Smooth muscle cell (in vitro differentiated cells): Measurements from ENCODE around the gene FLT3. TPM values are rescaled to one million over a fixed set of nuclear protein-coding genes. Genes with fewer than 3 reads are reported as not detected.

Experiments
- DNase-seq: peaks from one replicate; lab custom pipeline; 2025; ENCODE audit not compliant: unreplicated experiment; lab: John Stamatoyannopoulos, UW
- H2AFZ ChIP-seq: fragments of 200-600 bp; sonication (generic); 2 replicates; pipeline ENCODE4 v1.6.0; 2016; ENCODE audit warnings: antibody characterized with exemption, low read depth, mild to moderate bottlenecking
- H3F3A ChIP-seq: fragments of 200-600 bp; sonication (generic); 2 replicates; pipeline ENCODE4 v1.6.0; 2017; ENCODE audit warnings: antibody characterized with exemption, low read depth
- H3K27ac ChIP-seq: fragments of 200-600 bp; sonication (generic); 2 replicates; pipeline ENCODE4 v1.5.1; 2016; ENCODE audit warnings: low read depth, mild to moderate bottlenecking
- H3K27me3 ChIP-seq: fragments of 200-600 bp; sonication (generic); 2 replicates; pipeline ENCODE4 v1.6.1; 2016; ENCODE audit warnings: low read depth, mild to moderate bottlenecking
- H3K36me3 ChIP-seq: fragments of 200-600 bp; sonication (generic); 2 replicates; pipeline ENCODE4 v1.5.1; 2016; ENCODE audit warnings: low read depth
- H3K4me1 ChIP-seq: fragments of 200-600 bp; sonication (generic); 2 replicates; pipeline ENCODE4 v1.5.1; 2016; ENCODE audit warnings: low read depth
- H3K4me2 ChIP-seq: fragments of 200-600 bp; sonication (generic); 2 replicates; pipeline ENCODE4 v1.6.0; 2016; ENCODE audit warnings: mild to moderate bottlenecking
- H3K4me3 ChIP-seq: fragments of 200-600 bp; sonication (generic); 2 replicates; pipeline ENCODE4 v1.5.1; 2016; ENCODE audit warnings: mild to moderate bottlenecking
- H3K79me2 ChIP-seq: fragments of 200-600 bp; sonication (generic); 2 replicates; pipeline ENCODE4 v1.6.0; 2016; ENCODE audit warnings: low read depth, mild to moderate bottlenecking
- H3K9ac ChIP-seq: fragments of 200-600 bp; sonication (generic); 2 replicates; pipeline ENCODE4 v1.6.0; 2016; ENCODE audit warnings: low read depth
- H3K9me3 ChIP-seq: fragments of 200-600 bp; sonication (generic); replicated peaks from 2 replicates; pipeline ENCODE4 v1.5.1; 2016; ENCODE audit warnings: low read depth
- H4K20me1 ChIP-seq: fragments of 200-600 bp; sonication (generic); 2 replicates; pipeline ENCODE4 v1.6.0; 2016; ENCODE audit warnings: low read depth
- WGBS: methylation state at CpG from one replicate; pipeline ENCODE4 v1.1.7; 2016; ENCODE audit warnings: low lambda C conversion rate; 5-methylcytosine and 5-hydroxymethylcytosine counted together
- polyA plus RNA-seq: library from polyadenylated mRNA; unstranded; fragments of >200 nt; fragmentation: Nextera tagmentation; extraction: Ambion mirVana; gene quantifications from 2 replicates; pipeline ENCODE4 v1.2.1, GENCODE V29; 2016
- total RNA-seq: library from RNA; depleted of rRNA; stranded (reverse); fragments of >200 nt; gene quantifications from 2 replicates; pipeline ENCODE4 v1.2.3, GENCODE V29; 2014
- TF ChIP-seq, protein P1 (sequence below): fragments of 200-600 bp; sonication (generic); IDR thresholded peaks from 2 replicates; pipeline ENCODE4 v1.5.1; 2017; ENCODE audit warnings: borderline replicate concordance, mild to moderate bottlenecking, antibody characterized with exemption; ENCODE audit not compliant: insufficient read depth, poor library complexity, severe bottlenecking

The FLT3 gene
- total and polyA plus RNA-seq, 2 experiments from 2014 or later = not detected

DNA sequence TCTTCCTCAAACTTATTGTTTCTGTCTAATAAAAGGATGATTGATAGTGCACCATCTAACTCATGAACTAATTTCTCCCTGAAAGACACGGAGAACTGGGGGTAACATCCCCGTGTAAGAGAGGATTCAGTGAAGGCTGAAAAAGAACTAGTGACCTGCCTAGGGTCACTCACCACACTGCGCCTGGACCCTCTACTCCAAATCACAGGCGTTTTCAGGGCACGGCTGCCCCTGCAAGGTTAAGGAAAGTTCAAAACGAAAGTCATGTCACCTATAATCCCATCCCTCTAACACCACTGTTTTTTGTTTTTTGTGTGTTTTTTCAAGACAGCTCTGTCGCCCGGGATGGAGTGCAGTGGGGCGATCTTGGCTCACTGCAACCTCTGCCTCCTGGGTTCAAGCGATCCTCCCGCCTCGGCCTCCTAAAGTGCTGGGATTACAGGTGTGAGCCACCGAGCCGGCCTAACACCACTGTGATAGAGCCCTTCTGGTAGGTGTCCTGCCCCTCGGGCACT, 120.6 kb downstream of the FLT3 start:
- WGBS = 14% methylated on average over 15 of the region's 15 CpGs
- H3K4me2 ChIP-seq = no peak overlapping the region

DNA sequence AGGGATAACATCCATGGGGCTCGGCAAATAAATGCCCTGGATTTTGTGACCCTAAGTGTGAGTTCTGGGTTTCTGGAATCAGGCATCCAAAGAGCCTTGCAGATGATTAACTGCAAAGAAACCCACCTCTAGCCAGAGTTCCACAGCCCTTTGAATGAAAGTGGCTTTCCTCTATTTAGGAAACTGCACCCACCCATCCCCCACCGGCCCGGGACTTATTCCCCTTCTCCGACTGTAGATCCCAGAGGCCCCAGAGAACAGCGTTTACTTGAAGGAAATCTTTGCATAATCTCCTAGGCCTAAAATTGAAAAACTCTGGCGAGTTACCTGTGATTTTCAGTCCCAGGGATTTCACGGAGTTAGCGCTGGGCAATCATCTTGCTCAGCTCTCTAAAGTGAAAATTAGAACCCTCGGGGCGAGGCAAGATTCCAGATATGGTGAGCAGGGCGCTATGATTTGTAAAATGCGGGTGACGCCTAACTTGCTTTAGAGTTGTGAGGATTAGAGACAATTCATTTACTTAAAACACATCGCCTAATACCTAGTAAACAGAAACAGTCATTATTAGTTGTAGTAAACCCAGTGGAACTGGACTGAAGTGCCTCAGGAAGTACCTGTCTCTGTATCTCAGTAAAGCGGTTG, 121.3 kb downstream of the FLT3 start:
- H3K4me3 ChIP-seq = peak overlapping the region; percentile 36
- TF ChIP-seq, protein P1, sequence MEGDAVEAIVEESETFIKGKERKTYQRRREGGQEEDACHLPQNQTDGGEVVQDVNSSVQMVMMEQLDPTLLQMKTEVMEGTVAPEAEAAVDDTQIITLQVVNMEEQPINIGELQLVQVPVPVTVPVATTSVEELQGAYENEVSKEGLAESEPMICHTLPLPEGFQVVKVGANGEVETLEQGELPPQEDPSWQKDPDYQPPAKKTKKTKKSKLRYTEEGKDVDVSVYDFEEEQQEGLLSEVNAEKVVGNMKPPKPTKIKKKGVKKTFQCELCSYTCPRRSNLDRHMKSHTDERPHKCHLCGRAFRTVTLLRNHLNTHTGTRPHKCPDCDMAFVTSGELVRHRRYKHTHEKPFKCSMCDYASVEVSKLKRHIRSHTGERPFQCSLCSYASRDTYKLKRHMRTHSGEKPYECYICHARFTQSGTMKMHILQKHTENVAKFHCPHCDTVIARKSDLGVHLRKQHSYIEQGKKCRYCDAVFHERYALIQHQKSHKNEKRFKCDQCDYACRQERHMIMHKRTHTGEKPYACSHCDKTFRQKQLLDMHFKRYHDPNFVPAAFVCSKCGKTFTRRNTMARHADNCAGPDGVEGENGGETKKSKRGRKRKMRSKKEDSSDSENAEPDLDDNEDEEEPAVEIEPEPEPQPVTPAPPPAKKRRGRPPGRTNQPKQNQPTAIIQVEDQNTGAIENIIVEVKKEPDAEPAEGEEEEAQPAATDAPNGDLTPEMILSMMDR = no peak
- H3K27me3 ChIP-seq = peaks cover 100% of the 10 kb centered on the region
- H3K9ac ChIP-seq = no peak overlapping the region
- H3F3A ChIP-seq = no peaks in the 10 kb centered on the region
- no peak for DNase-seq
- H3K4me2 ChIP-seq = no peak overlapping the region
- WGBS = 2% methylated on average over 15 of the region's 15 CpGs
- no peaks in the 10 kb centered on the region for H4K20me1 ChIP-seq
- H3K79me2 ChIP-seq = no peaks in the 10 kb centered on the region
- H3K4me1 ChIP-seq = no peaks in the 10 kb centered on the region
- H3K9me3 ChIP-seq = no peaks in the 10 kb centered on the region
- H2AFZ ChIP-seq = no peak overlapping the region
- no peaks in the 10 kb centered on the region for H3K36me3 ChIP-seq
- H3K27ac ChIP-seq = no peak overlapping the region

More for the DNA sequence above, 120.6 kb downstream of the FLT3 start:
- Histone ChIP-seq H3K27me3 (peaks cover 93% of the 10 kb centered on the region), H3F3A (no peaks in the 10 kb centered on the region), H3K9me3 (no peaks in the 10 kb centered on the region), H3K79me2 (no peaks in the 10 kb centered on the region), H4K20me1 (no peaks in the 10 kb centered on the region), H3K36me3 (no peaks in the 10 kb centered on the region), H3K4me1 (no peaks in the 10 kb centered on the region), H3K27ac (no peak overlapping the region), H2AFZ (no peak overlapping the region), H3K4me3 (peak overlapping the region; percentile 22), H3K9ac (no peak overlapping the region)
- DNase-seq = no peak
- TF ChIP-seq, protein P1 = no peak

DNA sequence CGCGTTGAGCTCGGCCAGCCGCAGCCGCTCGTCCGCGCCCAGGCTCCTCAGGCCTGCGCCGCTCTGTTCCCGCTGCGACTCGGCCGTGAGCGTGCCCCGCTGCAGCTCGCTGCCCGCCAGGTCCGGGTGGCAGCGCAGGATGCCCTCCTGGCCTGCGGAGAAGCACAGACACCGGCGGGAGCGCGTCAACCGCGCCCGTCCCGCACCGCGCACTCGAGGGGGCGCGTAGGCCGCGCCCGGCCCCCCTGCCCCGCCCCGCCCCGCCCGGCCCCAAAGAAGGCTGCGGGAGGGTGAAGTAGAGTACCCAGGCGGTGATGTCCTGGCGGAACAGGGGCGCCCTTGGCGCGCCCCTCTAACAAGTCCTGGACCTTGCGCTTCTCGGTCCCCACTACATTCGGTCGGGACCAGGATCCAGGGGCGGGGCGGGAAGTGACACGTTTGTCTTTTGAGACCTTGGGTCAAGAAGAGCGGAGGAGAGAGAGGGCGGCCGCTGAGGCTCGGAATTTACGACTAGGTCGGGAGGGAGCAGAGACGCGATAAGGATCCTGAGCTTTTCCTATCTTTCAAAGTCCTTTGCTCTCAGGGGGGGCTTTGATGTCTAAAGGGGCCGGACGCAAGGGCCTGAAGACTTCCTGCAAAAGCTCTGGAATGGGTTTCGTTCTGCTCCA, 121.9 kb downstream of the FLT3 start:
- Histone ChIP-seq H3K9me3 (no peaks in the 10 kb centered on the region), H3K4me3 (peak overlapping the region; percentile 36), H3K27ac (no peak overlapping the region), H3K9ac (no peak overlapping the region), H3K4me1 (no peaks in the 10 kb centered on the region), H3K79me2 (no peaks in the 10 kb centered on the region), H3F3A (no peaks in the 10 kb centered on the region), H3K36me3 (no peaks in the 10 kb centered on the region), H2AFZ (no peak overlapping the region), H4K20me1 (no peaks in the 10 kb centered on the region), H3K27me3 (peaks cover 100% of the 10 kb centered on the region), H3K4me2 (peak overlapping the region; percentile 54)
- TF ChIP-seq, protein P1 = no peak
- no peak for DNase-seq
- under 1% methylated on average over 53 of the region's 65 CpGs for WGBS
